Panc1 (cell line): ENCODE data around the gene LMLN. TPM values are rescaled to one million over a fixed set of nuclear protein-coding genes. Genes with fewer than 3 reads are reported as not detected.
A peak's percentile ranks its signal among the peaks of the same experiment; 100 is the strongest.
"Not testable (repeated sequence)": the region's sequence is repeated elsewhere in the genome, so short reads cannot be mapped to it uniquely, and the experiment has no call there.

Source experiments
- ATAC-seq: fragments of 200-7000 bp; cut with Tn5 transposase; 2 replicates; pipeline ENCODE4 v1.9.1; 2020; ENCODE audit warnings: mild to moderate bottlenecking, moderate library complexity
- BruUV-seq: library from RNA; stranded (reverse); fragments of 400-500 nt; replicated peaks from 2 replicates; lab custom pipeline; 2021; lab: Mats Ljungman, UMichigan
- CTCF ChIA-PET: fragments of 300-600 bp; sonication (Branson Sonifier 250); formaldehyde crosslinking; loops from one replicate; lab custom pipeline; 2022; ENCODE audit warnings: antibody characterized with exemption; lab: Charles Lee
- POLR2A ChIA-PET: fragments of 300-600 bp; sonication (Branson Sonifier 250); formaldehyde crosslinking; loops from one replicate; lab custom pipeline; 2022; ENCODE audit warnings: antibody characterized with exemption; lab: Charles Lee
- DNase-seq: peaks from one replicate; pipeline ENCODE4 v3.0.0-alpha.2; 2010; ENCODE audit warnings: low read depth, low spot score
- H3K27ac ChIP-seq: 2 replicates; pipeline ENCODE4 v1.5.1; 2011; ENCODE audit warnings: mild to moderate bottlenecking, low read length, inconsistent platforms
- H3K27me3 ChIP-seq: fragments of 200-500 bp; sonication (Bioruptor generic); 2 replicates; pipeline ENCODE4 v1.6.0; 2014; ENCODE audit warnings: low read length, inconsistent platforms; ENCODE audit not compliant: control insufficient read depth, insufficient read depth
- H3K36me3 ChIP-seq: fragments of 200-500 bp; sonication (Bioruptor generic); 2 replicates; pipeline ENCODE4 v1.5.1; 2014; ENCODE audit warnings: inconsistent platforms, mild to moderate bottlenecking, low read length, moderate library complexity; ENCODE audit not compliant: control insufficient read depth, insufficient read depth
- H3K4me1 ChIP-seq: 2 replicates; pipeline ENCODE4 v1.5.1; 2011; ENCODE audit warnings: inconsistent platforms, mild to moderate bottlenecking, low read length, moderate library complexity; ENCODE audit not compliant: control insufficient read depth, insufficient read depth
- H3K4me3 ChIP-seq, 2 experiments: 2 replicates each; pipeline ENCODE4 v1.5.1; 2011 to 2012; ENCODE audit warnings: low read depth in 2 of 2, low read length in 2 of 2, mild to moderate bottlenecking in 2 of 2, inconsistent platforms in 1 of 2, moderate library complexity in 1 of 2
- H3K9me3 ChIP-seq: fragments of 200-500 bp; sonication (Bioruptor generic); 2 replicates; pipeline ENCODE4 v1.5.1; 2014; ENCODE audit warnings: low read depth, mild to moderate bottlenecking, inconsistent platforms, low read length, moderate library complexity; ENCODE audit not compliant: control insufficient read depth, insufficient read depth
- CTCF ChIP-seq: fragments of 450-650 bp; IDR thresholded peaks from 2 replicates; pipeline ENCODE4 v1.5.1; 2017; ENCODE audit warnings: mild to moderate bottlenecking
- POLR2AphosphoS5 ChIP-seq: IDR thresholded peaks from 2 replicates; pipeline ENCODE4 v1.6.1; 2012; ENCODE audit warnings: mild to moderate bottlenecking, low read depth, low read length, moderate library complexity
- REST ChIP-seq, 2 experiments: IDR thresholded peaks; 2 replicates each; pipeline ENCODE4 v1.6.1; 2011 to 2012; ENCODE audit warnings: low read depth in 2 of 2, control low read depth in 1 of 2, low read length in 1 of 2, mild to moderate bottlenecking in 1 of 2, moderate library complexity in 1 of 2; ENCODE audit not compliant: insufficient read depth in 1 of 2
- SIN3A ChIP-seq: IDR thresholded peaks from 2 replicates; pipeline ENCODE4 v1.6.1; 2012; ENCODE audit warnings: low read depth, mild to moderate bottlenecking, low read length, moderate library complexity, borderline replicate concordance; ENCODE audit not compliant: insufficient read depth
- TCF7L2 ChIP-seq: IDR thresholded peaks from 2 replicates; pipeline ENCODE4 v1.6.1; 2011; ENCODE audit warnings: mild to moderate bottlenecking, low read depth, low read length, inconsistent platforms
- in situ Hi-C: cut with HindIII; loops from 2 replicates; pipeline ENCODE4 v1.10.0; 2016; ENCODE audit warnings: low sequenced_read_pairs, low pct_unique_long_range_greater_than_20kb
- intact Hi-C: fragments of 100-400 bp; cut with micrococcal nuclease; formaldehyde crosslinking; loops from one replicate; pipeline ENCODE4 v1.10.0; 2022; ENCODE audit not compliant: unreplicated experiment
- total RNA-seq: library from RNA; stranded (reverse); gene quantifications from one replicate; pipeline ENCODE4 v1.2.1, GENCODE V29; 2021; ENCODE audit not compliant: unreplicated experiment

The LMLN gene
- total RNA-seq, 1 experiment from 2014 or later = 21.8 TPM

DNA sequence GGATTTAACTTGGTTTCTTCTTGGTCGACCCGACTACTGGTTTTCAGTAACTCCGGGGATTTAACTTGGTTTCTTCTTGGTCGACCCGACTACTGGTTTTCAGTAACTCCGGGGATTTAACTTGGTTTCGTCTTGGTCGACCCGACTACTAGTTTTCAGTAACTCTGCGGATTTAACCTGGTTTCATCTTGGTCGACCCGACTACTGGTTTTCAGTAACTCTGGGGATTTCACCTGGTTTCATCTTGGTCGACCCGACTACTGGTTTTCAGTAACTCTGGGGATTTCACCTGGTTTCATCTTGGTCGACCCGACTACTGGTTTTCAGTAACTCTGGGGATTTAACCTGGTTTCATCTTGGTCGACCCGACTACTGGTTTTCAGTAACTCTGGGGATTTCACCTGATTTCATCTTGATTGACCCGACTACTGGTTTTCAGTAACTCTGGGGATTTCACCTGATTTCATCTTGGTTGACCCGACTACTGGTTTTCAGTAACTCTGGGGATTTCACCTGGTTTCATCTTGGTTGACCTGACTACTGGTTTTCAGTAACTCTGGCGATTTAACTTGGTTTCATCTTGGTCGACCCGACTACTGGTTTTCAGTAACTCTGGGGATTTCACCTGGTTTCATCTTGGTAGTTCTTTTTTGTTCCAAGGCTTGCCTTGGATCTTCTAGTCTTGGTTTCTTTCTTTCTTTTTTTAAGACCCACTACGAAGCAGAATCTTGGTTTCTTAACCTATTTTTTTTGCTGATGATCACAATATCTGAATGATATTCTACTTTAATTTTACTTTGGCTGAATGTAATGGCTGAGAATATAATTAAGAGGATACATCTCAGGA lies 38.4 kb upstream of the LMLN start:
- H3K4me1 ChIP-seq, CTCF ChIA-PET, H3K9me3 ChIP-seq, H3K27ac ChIP-seq, ATAC-seq, BruUV-seq, in situ Hi-C loops, intact Hi-C loops, POLR2A ChIA-PET, H3K27me3 ChIP-seq, H3K4me3 ChIP-seq, DNase-seq, H3K36me3 ChIP-seq: not testable (repeated sequence)

DNA sequence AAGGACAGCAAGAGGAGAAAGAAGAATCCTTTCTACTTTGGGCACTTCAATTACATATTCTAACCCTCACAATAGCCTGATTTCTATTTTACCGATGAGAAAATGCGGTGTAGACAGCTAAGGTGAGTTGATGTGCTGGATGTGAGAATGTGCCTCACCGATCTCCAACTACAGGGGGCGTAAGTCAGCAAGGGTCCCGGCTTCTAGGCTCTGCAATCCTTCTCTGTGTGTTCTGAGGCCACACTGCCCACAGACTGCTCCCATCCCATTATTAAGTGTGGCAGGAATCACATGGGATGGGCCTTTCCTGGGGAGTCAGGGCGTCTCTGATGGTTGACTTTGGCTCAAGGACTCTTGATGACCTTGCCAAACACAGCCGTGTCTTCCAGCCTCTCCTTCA lies 33.6 kb upstream of the LMLN start:
- POLR2A ChIA-PET = no interaction called here
- CTCF ChIA-PET = no interaction called here
- Histone ChIP-seq H3K9me3 (no peaks in the 10 kb centered on the region), H3K4me3 (no peak overlapping the region), H3K4me1 (no peaks in the 10 kb centered on the region), H3K27ac (no peak overlapping the region), H3K27me3 (no peaks in the 10 kb centered on the region), H3K36me3 (no peaks in the 10 kb centered on the region)
- in situ Hi-C loops (no loop called here), intact Hi-C loops (no loop called here)
- ATAC-seq = peak; percentile 62
- BruUV-seq = no TSS peak
- no peak for TF ChIP-seq CTCF
- TF ChIP-seq POLR2AphosphoS5 = no peak
- TF ChIP-seq REST (IDR thresholded peaks at IDR 0.05; ENCODE audit: insufficient read depth in 1 of 2, low read depth in 2 of 2, low read length in 1 of 2) = no peak
- no peak for TF ChIP-seq TCF7L2
- TF ChIP-seq SIN3A = no peak
- no peak for DNase-seq

- in situ Hi-C loops, CTCF ChIA-PET, H3K4me3 ChIP-seq, H3K27ac ChIP-seq, ATAC-seq, H3K36me3 ChIP-seq, BruUV-seq, POLR2A ChIA-PET, DNase-seq, H3K4me1 ChIP-seq, H3K27me3 ChIP-seq, H3K9me3 ChIP-seq, intact Hi-C loops: not testable (repeated sequence)
These were observed 32.4 kb upstream of the LMLN start for GRCh38 chr3:197927578-197927977.
